Measurements from ENCODE around the gene WDR7. TPM values are rescaled to one million over a fixed set of nuclear protein-coding genes. Genes with fewer than 3 reads are reported as not detected.

WDR7 gene
- total RNA-seq, 1 donor from 2014 or later: 28.1 TPM

GRCh38 chr18:57085371-57085770 is 434.2 kb downstream of the WDR7 start:
- DNase-seq: no peak

DNA sequence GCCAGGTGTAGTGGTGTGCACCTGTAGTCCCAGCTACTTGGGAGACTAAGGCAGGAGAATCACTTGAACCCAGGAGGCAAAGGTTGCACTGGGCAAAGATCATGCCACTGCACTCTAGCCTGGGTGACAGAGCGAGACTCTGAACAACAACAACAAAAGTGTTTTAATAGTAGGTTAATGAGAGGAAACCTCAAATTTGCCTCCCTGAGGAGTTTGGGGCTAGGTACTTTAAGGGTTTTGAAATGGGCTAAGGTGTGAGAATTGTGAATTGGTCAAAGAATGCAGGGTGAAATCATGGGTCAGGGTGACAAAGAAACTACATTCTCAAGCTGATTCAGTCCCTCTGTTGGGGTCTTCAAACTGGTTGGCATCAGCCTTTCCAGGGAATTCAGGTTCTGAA is 435.0 kb downstream of the WDR7 start:
- no peak for DNase-seq

Other genes starting within 250 kb of the WDR7 start
- 51.6 and 76.3 TPM in 2 replicates for gene TXNL1, start 12.8 kb upstream of the WDR7 start, total RNA-seq

Data from dermis blood vessel endothelial cell (primary cell).